Measurements from ENCODE around the gene RNF223.
"Not testable (repeated sequence)": the region's sequence is repeated elsewhere in the genome, so short reads cannot be mapped to it uniquely, and the experiment has no call there.

Gene RNF223

GRCh38 chr1:1106510-1107221, 32.6 kb upstream of the RNF223 start:
- no peaks in the 10 kb centered on the region for H3K4me1 ChIP-seq (ENCODE audit: control insufficient read depth, insufficient read depth, low read length, unreplicated experiment)
- no peak overlapping the region for H3K4me3 ChIP-seq (ENCODE audit: low read depth, low read length)
- no peaks in the 10 kb centered on the region for H3K27me3 ChIP-seq (ENCODE audit: insufficient read depth, low read length)
- H2AFZ ChIP-seq (ENCODE audit: low read length, unreplicated experiment) = no peak overlapping the region
- H3K36me3 ChIP-seq (ENCODE audit: insufficient read depth, low read length) = no peaks in the 10 kb centered on the region
- peaks cover 14% of the 10 kb centered on the region for H3K79me2 ChIP-seq (ENCODE audit: control insufficient read depth, insufficient read depth, low read length, unreplicated experiment)
- no peak overlapping the region for H3K27ac ChIP-seq (ENCODE audit: low read depth, low read length)

- H3K79me2 ChIP-seq (ENCODE audit: control insufficient read depth, insufficient read depth, low read length, unreplicated experiment); H3K27ac ChIP-seq (ENCODE audit: low read depth, low read length); H3K4me1 ChIP-seq (ENCODE audit: control insufficient read depth, insufficient read depth, low read length, unreplicated experiment); H3K36me3 ChIP-seq (ENCODE audit: insufficient read depth, low read length); H3K27me3 ChIP-seq (ENCODE audit: insufficient read depth, low read length); H2AFZ ChIP-seq (ENCODE audit: low read length, unreplicated experiment); H3K4me3 ChIP-seq (ENCODE audit: low read depth, low read length): not testable (repeated sequence)
These were observed 30.0 kb upstream of the RNF223 start for GRCh38 chr1:1104152-1104551.

GRCh38 chr1:1101503-1101902, 27.4 kb upstream of the RNF223 start:
- H3K36me3 ChIP-seq (ENCODE audit: insufficient read depth, low read length) = 0 out of 2 replicates have a peak, but pooled peaks cover 6% of the 10 kb centered on the region
- H2AFZ ChIP-seq (ENCODE audit: low read length, unreplicated experiment) = no peak overlapping the region
- H3K27ac ChIP-seq (ENCODE audit: low read depth, low read length) = no peak overlapping the region
- H3K79me2 ChIP-seq (ENCODE audit: control insufficient read depth, insufficient read depth, low read length, unreplicated experiment) = peaks cover 2% of the 10 kb centered on the region
- no peaks in the 10 kb centered on the region for H3K4me1 ChIP-seq (ENCODE audit: control insufficient read depth, insufficient read depth, low read length, unreplicated experiment)
- H3K4me3 ChIP-seq (ENCODE audit: low read depth, low read length) = no peak overlapping the region
- no peaks in the 10 kb centered on the region for H3K27me3 ChIP-seq (ENCODE audit: insufficient read depth, low read length)

- Histone ChIP-seq H3K4me1 (ENCODE audit: control insufficient read depth, insufficient read depth, low read length, unreplicated experiment) (no peaks in the 10 kb centered on the region), H2AFZ (ENCODE audit: low read length, unreplicated experiment) (no peak overlapping the region), H3K27me3 (ENCODE audit: insufficient read depth, low read length) (no peaks in the 10 kb centered on the region), H3K4me3 (ENCODE audit: low read depth, low read length) (no peak overlapping the region), H3K79me2 (ENCODE audit: control insufficient read depth, insufficient read depth, low read length, unreplicated experiment) (peaks cover 2% of the 10 kb centered on the region), H3K27ac (ENCODE audit: low read depth, low read length) (no peak overlapping the region), H3K36me3 (ENCODE audit: insufficient read depth, low read length) (0 out of 2 replicates have a peak, but pooled peaks cover 6% of the 10 kb centered on the region)
These were observed 26.2 kb upstream of the RNF223 start for GRCh38 chr1:1100296-1100695.

GRCh38 chr1:1099506-1100183, 25.5 kb upstream of the RNF223 start:
- 0 out of 2 replicates have a peak, but pooled peaks cover 6% of the 10 kb centered on the region for H3K36me3 ChIP-seq (ENCODE audit: insufficient read depth, low read length)
- H3K4me1 ChIP-seq (ENCODE audit: control insufficient read depth, insufficient read depth, low read length, unreplicated experiment) = no peaks in the 10 kb centered on the region
- peaks cover 2% of the 10 kb centered on the region for H3K79me2 ChIP-seq (ENCODE audit: control insufficient read depth, insufficient read depth, low read length, unreplicated experiment)
- H3K27ac ChIP-seq (ENCODE audit: low read depth, low read length) = no peak overlapping the region
- H3K27me3 ChIP-seq (ENCODE audit: insufficient read depth, low read length) = no peaks in the 10 kb centered on the region
- no peak overlapping the region for H2AFZ ChIP-seq (ENCODE audit: low read length, unreplicated experiment)
- H3K4me3 ChIP-seq (ENCODE audit: low read depth, low read length) = no peak overlapping the region

- Histone ChIP-seq H3K79me2 (ENCODE audit: control insufficient read depth, insufficient read depth, low read length, unreplicated experiment) (peaks cover 2% of the 10 kb centered on the region), H3K27me3 (ENCODE audit: insufficient read depth, low read length) (no peaks in the 10 kb centered on the region), H3K27ac (ENCODE audit: low read depth, low read length) (no peak overlapping the region), H2AFZ (ENCODE audit: low read length, unreplicated experiment) (no peak overlapping the region), H3K36me3 (ENCODE audit: insufficient read depth, low read length) (0 out of 2 replicates have a peak, but pooled peaks cover 6% of the 10 kb centered on the region), H3K4me1 (ENCODE audit: control insufficient read depth, insufficient read depth, low read length, unreplicated experiment) (no peaks in the 10 kb centered on the region), H3K4me3 (ENCODE audit: low read depth, low read length) (no peak overlapping the region)
These were observed 24.7 kb upstream of the RNF223 start for GRCh38 chr1:1098681-1099421.

GRCh38 chr1:1096136-1096535, 22.0 kb upstream of the RNF223 start:
- not testable (repeated sequence) for H3K36me3 ChIP-seq (ENCODE audit: insufficient read depth, low read length); H3K27me3 ChIP-seq (ENCODE audit: insufficient read depth, low read length); H3K4me1 ChIP-seq (ENCODE audit: control insufficient read depth, insufficient read depth, low read length, unreplicated experiment); H2AFZ ChIP-seq (ENCODE audit: low read length, unreplicated experiment); H3K27ac ChIP-seq (ENCODE audit: low read depth, low read length); H3K79me2 ChIP-seq (ENCODE audit: control insufficient read depth, insufficient read depth, low read length, unreplicated experiment); H3K4me3 ChIP-seq (ENCODE audit: low read depth, low read length)

GRCh38 chr1:1094981-1095380, 20.9 kb upstream of the RNF223 start:
- no peaks in the 10 kb centered on the region for H3K27me3 ChIP-seq (ENCODE audit: insufficient read depth, low read length)
- no peak overlapping the region for H3K27ac ChIP-seq (ENCODE audit: low read depth, low read length)
- H3K79me2 ChIP-seq (ENCODE audit: control insufficient read depth, insufficient read depth, low read length, unreplicated experiment) = no peaks in the 10 kb centered on the region
- no peaks in the 10 kb centered on the region for H3K36me3 ChIP-seq (ENCODE audit: insufficient read depth, low read length)
- no peaks in the 10 kb centered on the region for H3K4me1 ChIP-seq (ENCODE audit: control insufficient read depth, insufficient read depth, low read length, unreplicated experiment)
- no peak overlapping the region for H2AFZ ChIP-seq (ENCODE audit: low read length, unreplicated experiment)
- H3K4me3 ChIP-seq (ENCODE audit: low read depth, low read length) = no peak overlapping the region

GRCh38 chr1:1093610-1093943, 19.5 kb upstream of the RNF223 start:
- no peak overlapping the region for H3K4me3 ChIP-seq (ENCODE audit: low read depth, low read length)
- no peaks in the 10 kb centered on the region for H3K27me3 ChIP-seq (ENCODE audit: insufficient read depth, low read length)
- no peaks in the 10 kb centered on the region for H3K36me3 ChIP-seq (ENCODE audit: insufficient read depth, low read length)
- no peak overlapping the region for H2AFZ ChIP-seq (ENCODE audit: low read length, unreplicated experiment)
- no peak overlapping the region for H3K27ac ChIP-seq (ENCODE audit: low read depth, low read length)
- H3K79me2 ChIP-seq (ENCODE audit: control insufficient read depth, insufficient read depth, low read length, unreplicated experiment) = no peaks in the 10 kb centered on the region
- H3K4me1 ChIP-seq (ENCODE audit: control insufficient read depth, insufficient read depth, low read length, unreplicated experiment) = no peaks in the 10 kb centered on the region

- H2AFZ ChIP-seq (ENCODE audit: low read length, unreplicated experiment) = no peak overlapping the region
- H3K27ac ChIP-seq (ENCODE audit: low read depth, low read length) = no peak overlapping the region
These were observed 18.9 kb upstream of the RNF223 start for GRCh38 chr1:1092894-1093609.

More at GRCh38 chr1:1092894-1093609, 18.9 kb upstream of the RNF223 start:
- Histone ChIP-seq H3K4me3 (ENCODE audit: low read depth, low read length) (no peak overlapping the region), H3K27me3 (ENCODE audit: insufficient read depth, low read length) (no peaks in the 10 kb centered on the region), H3K79me2 (ENCODE audit: control insufficient read depth, insufficient read depth, low read length, unreplicated experiment) (no peaks in the 10 kb centered on the region), H3K4me1 (ENCODE audit: control insufficient read depth, insufficient read depth, low read length, unreplicated experiment) (no peaks in the 10 kb centered on the region), H3K36me3 (ENCODE audit: insufficient read depth, low read length) (no peaks in the 10 kb centered on the region)

Measured in ACC112 (cell line).